OCI-LY7 (cell line): ENCODE results near the gene MAN2B1. TPM values are rescaled to one million over a fixed set of nuclear protein-coding genes. Genes with fewer than 3 reads are reported as not detected.
"Not testable (repeated sequence)": the region's sequence is repeated elsewhere in the genome, so short reads cannot be mapped to it uniquely, and the experiment has no call there.

Source experiments
- BruUV-seq: library from RNA; stranded (reverse); fragments of 400-500 nt; replicated peaks from 2 replicates; lab custom pipeline; 2021; lab: Mats Ljungman, UMichigan
- CTCF ChIA-PET: fragments of 300-600 bp; sonication (Branson Sonifier 250); formaldehyde crosslinking; loops from one replicate; lab custom pipeline; 2022; ENCODE audit warnings: antibody characterized with exemption; ENCODE audit not compliant: unreplicated experiment; lab: Charles Lee
- POLR2A ChIA-PET: fragments of 300-600 bp; sonication (Branson Sonifier 250); formaldehyde crosslinking; loops from one replicate; lab custom pipeline; 2022; ENCODE audit warnings: antibody characterized with exemption; lab: Charles Lee
- DNase-seq: peaks from one replicate; pipeline ENCODE4 v3.0.0-alpha.2; 2015; ENCODE audit warnings: low spot score
- H2AFZ ChIP-seq: fragments of 200-600 bp; sonication (generic), shearing (Covaris generic); 2 replicates; pipeline ENCODE4 v1.6.1; 2014; ENCODE audit warnings: mild to moderate bottlenecking, antibody characterized with exemption, low read length, moderate library complexity
- H3K27ac ChIP-seq: fragments of 200-600 bp; sonication (generic); 2 replicates; pipeline ENCODE4 v1.5.1; 2014; ENCODE audit warnings: mixed run types, low read depth, mild to moderate bottlenecking, moderate library complexity, low read length, inconsistent platforms; ENCODE audit not compliant: poor library complexity, severe bottlenecking
- H3K36me3 ChIP-seq: fragments of 200-600 bp; sonication (generic); 2 replicates; pipeline ENCODE4 v1.6.1; 2014; ENCODE audit warnings: mild to moderate bottlenecking, antibody characterized with exemption, low read length, moderate library complexity, mixed read lengths; ENCODE audit not compliant: insufficient read depth
- H3K4me1 ChIP-seq: fragments of 200-600 bp; sonication (generic); 2 replicates; pipeline ENCODE4 v1.5.1; 2014; ENCODE audit warnings: mild to moderate bottlenecking, low read length; ENCODE audit not compliant: insufficient read depth, poor library complexity, severe bottlenecking
- H3K4me2 ChIP-seq: fragments of 200-600 bp; sonication (generic); 2 replicates; pipeline ENCODE4 v1.6.1; 2014; ENCODE audit warnings: mild to moderate bottlenecking, low read length
- H3K4me3 ChIP-seq: fragments of 200-600 bp; sonication (generic); 2 replicates; pipeline ENCODE4 v1.5.1; 2014; ENCODE audit warnings: mild to moderate bottlenecking, low read depth, low read length; ENCODE audit not compliant: poor library complexity, severe bottlenecking
- H3K79me2 ChIP-seq: fragments of 200-600 bp; sonication (generic); 2 replicates; pipeline ENCODE4 v1.6.1; 2016; ENCODE audit warnings: low read depth, mild to moderate bottlenecking, low read length, moderate library complexity, mixed read lengths; ENCODE audit not compliant: insufficient read depth
- H3K9me2 ChIP-seq: fragments of 200-600 bp; sonication (generic); 2 replicates; pipeline ENCODE4 v1.6.1; 2016; ENCODE audit warnings: mild to moderate bottlenecking, low read length, mixed read lengths; ENCODE audit not compliant: insufficient read depth
- H3K9me3 ChIP-seq: fragments of 200-600 bp; sonication (generic); 2 replicates; pipeline ENCODE4 v1.6.1; 2014; ENCODE audit warnings: mild to moderate bottlenecking, mixed run types, low read length, mixed read lengths
- H4K20me1 ChIP-seq: fragments of 200-600 bp; sonication (generic); 2 replicates; pipeline ENCODE4 v1.6.1; 2014; ENCODE audit warnings: mild to moderate bottlenecking, antibody characterized with exemption, low read length, moderate library complexity, mixed read lengths; ENCODE audit not compliant: insufficient read depth
- CTCF ChIP-seq: fragments of 200-600 bp; sonication (generic); conservative IDR thresholded peaks from 2 replicates; pipeline ENCODE4 v1.5.1; 2014; ENCODE audit warnings: mild to moderate bottlenecking, antibody characterized with exemption, low read length, moderate library complexity, mixed read lengths
- EZH2phosphoT487 ChIP-seq: fragments of 200-600 bp; sonication (generic); IDR thresholded peaks from 2 replicates; pipeline ENCODE4 v1.6.1; 2018; ENCODE audit warnings: low read depth, borderline replicate concordance, mild to moderate bottlenecking, mixed run types, antibody characterized with exemption, low read length, moderate library complexity, mixed read lengths
- intact Hi-C: fragments of 100-400 bp; cut with micrococcal nuclease; formaldehyde crosslinking; loops from one replicate; pipeline ENCODE4 v1.10.0; 2022; ENCODE audit not compliant: unreplicated experiment
- total RNA-seq, 2 experiments: library from RNA; depleted of rRNA in 1 of 2; stranded (reverse); fragments of >200 nt in 1 of 2; shearing (Covaris generic) in 1 of 2; gene quantifications; 2 replicates each; pipeline ENCODE4 v1.2.3, GENCODE V29; 2014 to 2022

Gene MAN2B1
- total RNA-seq, 2 experiments from 2014 or later, result 29.1 to 88.7 TPM

- Histone ChIP-seq H3K4me3 (peak within 1 kb of the TSS; percentile 84), H3K4me1 (peaks cover 11% of the 10 kb centered on the region), H3K9me2 (no peaks in the 10 kb centered on the region), H3K9me3 (no peaks in the 10 kb centered on the region), H3K36me3 (peaks cover 38% of the 10 kb centered on the region), H2AFZ (peak within 1 kb of the TSS; percentile 51; the same call in 1 of the 2 replicates), H3K27ac (peak within 1 kb of the TSS; percentile 94), H3K79me2 (peaks cover 9% of the 10 kb centered on the region), H4K20me1 (peaks cover 10% of the 10 kb centered on the region; the same call in 1 of the 2 replicates), H3K4me2 (peak within 1 kb of the TSS; percentile 72)
- TF ChIP-seq CTCF, result 0 out of 2 replicates have a peak, but pooled peaks have one; percentile 24
- TF ChIP-seq EZH2phosphoT487, result no peak
- ChIA-PET POLR2A (interaction anchor here (0.5 to 1.8 kb wide), 7 partner anchors 13 to 150 kb away, joined by 3 to 7 read pairs (median 4); partner anchors contain the start of genes FBXW9 and TRIR), CTCF (no interaction called here)
- BruUV-seq, result no TSS peak
- DNase-seq, result peak; percentile 99
- intact Hi-C loops, result loop anchor here (1.0 kb wide), 3 partner anchors 12 to 68 kb away; a partner anchor contains a TSS
Measured at GRCh38 chr19:12681074-12681987, 14.8 kb upstream of the MAN2B1 start, which contains the start of gene DHPS. TSS of gene DHPS (minus strand) at chr19:12681880. CDS start at chr19:12681766, 114 bp downstream.

- H3K36me3 ChIP-seq, result peaks cover 51% of the 10 kb centered on the region
- no peak overlapping the region for H3K27ac ChIP-seq
- no peaks in the 10 kb centered on the region for H3K9me2 ChIP-seq
- peaks cover 9% of the 10 kb centered on the region for H3K79me2 ChIP-seq
- intact Hi-C loops, result no loop called here
- peaks cover 10% of the 10 kb centered on the region; the same call in 1 of the 2 replicates for H4K20me1 ChIP-seq
- no peak for DNase-seq
- no peaks in the 10 kb centered on the region for H3K9me3 ChIP-seq
- TF ChIP-seq CTCF (no peak), EZH2phosphoT487 (no peak)
- BruUV-seq, result no TSS peak
- H2AFZ ChIP-seq, result no peak overlapping the region
- H3K4me2 ChIP-seq, result peak overlapping the region; percentile 33
- H3K4me1 ChIP-seq, result peaks cover 11% of the 10 kb centered on the region
- CTCF ChIA-PET, result no interaction called here
- peak overlapping the region; percentile 47 for H3K4me3 ChIP-seq
- POLR2A ChIA-PET, result interaction anchor here (0.6 kb wide), 1 partner anchor 21 kb away, joined by 6 read pairs; no protein-coding TSS in a partner anchor
Measured at GRCh38 chr19:12680034-12680433, 13.5 kb upstream of the MAN2B1 start.

- CTCF ChIA-PET, H3K4me2 ChIP-seq, intact Hi-C loops, DNase-seq, H4K20me1 ChIP-seq, H2AFZ ChIP-seq, H3K9me2 ChIP-seq, H3K79me2 ChIP-seq, BruUV-seq, H3K4me3 ChIP-seq, H3K27ac ChIP-seq, H3K9me3 ChIP-seq: not testable (repeated sequence)
- Histone ChIP-seq H3K4me1 (peaks cover 11% of the 10 kb centered on the region), H3K36me3 (peaks cover 67% of the 10 kb centered on the region)
- POLR2A ChIA-PET, result interaction anchor here (0.6 kb wide), 1 partner anchor 107 kb away, joined by 4 read pairs; no protein-coding TSS in a partner anchor
Measured at GRCh38 chr19:12678039-12678438, 11.5 kb upstream of the MAN2B1 start.
